Astrocyte (in vitro differentiated cells and primary cell): ENCODE data around the gene FBXL4.

Experiments
- CTCF ChIP-seq: IDR thresholded peaks from 2 replicates; pipeline ENCODE4 v1.5.1; 2011; ENCODE audit warnings: low read depth, mild to moderate bottlenecking, inconsistent platforms, low read length, moderate library complexity; ENCODE audit not compliant: insufficient read depth
- EZH2 ChIP-seq: IDR thresholded peaks from 2 replicates; pipeline ENCODE4 v1.6.1; 2012; ENCODE audit warnings: mild to moderate bottlenecking, low read length, inconsistent platforms; ENCODE audit not compliant: insufficient read depth

- no peak for TF ChIP-seq CTCF
- no peak for TF ChIP-seq EZH2
Measured at GRCh38 chr6:98871821-98872220, 75.9 kb downstream of the FBXL4 start.
